Right cardiac atrium (tissue), 5 donors: ENCODE measurements around the gene BCL2L1. TPM values are rescaled to one million over a fixed set of nuclear protein-coding genes. Genes with fewer than 3 reads are reported as not detected.

Experiments
- ATAC-seq, 2 donors: fragments of 200-7000 bp; cut with Tn5 transposase; one replicate each; pipeline versions ENCODE4 v1.8.0 to v1.9.1; 2020; ENCODE audit warnings: moderate library complexity in 2 of 2, mild to moderate bottlenecking in 1 of 2
- DNase-seq, 3 donors: peaks; one replicate each; pipeline ENCODE4 v3.0.0-alpha.2; 2020
- H3K27ac ChIP-seq: one replicate; pipeline ENCODE4 v1.5.1; 2013; ENCODE audit warnings: mild to moderate bottlenecking, low read length, control low read depth, moderate library complexity
- H3K27me3 ChIP-seq: one replicate; pipeline ENCODE4 v1.6.1; 2013; ENCODE audit not compliant: control insufficient read depth, insufficient read depth
- H3K4me1 ChIP-seq: one replicate; pipeline ENCODE4 v1.6.1; 2013; ENCODE audit warnings: low read length; ENCODE audit not compliant: control insufficient read depth, insufficient read depth
- H3K4me3 ChIP-seq: one replicate; pipeline ENCODE4 v1.5.1; 2013; ENCODE audit warnings: low read length, control low read depth
- H3K9me3 ChIP-seq: one replicate; pipeline ENCODE4 v1.6.1; 2013; ENCODE audit warnings: low read length; ENCODE audit not compliant: control insufficient read depth
- WGBS: extraction: QIAGEN DNeasy Blood & Tissue Kit; methylation state at CpG from one replicate; pipeline ENCODE4 v1.1.7; 2013; 5-methylcytosine and 5-hydroxymethylcytosine counted together
- intact Hi-C, 4 donors: fragments of 100-400 bp; cut with DNase I; formaldehyde crosslinking; loops; one replicate each; pipeline versions ENCODE4 v1.11.0 to v1.14.0; 2022 to 2023
- polyA plus RNA-seq: library from polyadenylated mRNA; stranded (reverse); fragments of 200-250 nt; gene quantifications from one replicate; pipeline ENCODE4 v1.2.3, GENCODE V29; 2013
- total RNA-seq, 4 donors: library from RNA; stranded (reverse); fragmentation: NEBNext Ultra II Directional; extraction: Animal tissue kit (Norgen Biotek cat#: 25700); gene quantifications; one replicate each; pipeline ENCODE4 v1.2.1, GENCODE V29; 2021
- donor health status: healthy with polysubstance abuse.
- donor health status: DM: no; HTN: yes; CAD: no.
- donor health status: DM: no; HTN: no; CAD: no.
- donor health status: DM: no; HTN: yes; CAD: no; lungs with severe emphysema.
- donor health status: DM: yes; HTN: yes; CAD: no.

BCL2L1 gene
- total and polyA plus RNA-seq, 5 donors = 39.9 to 56.9 (median 46.0) TPM

DNA sequence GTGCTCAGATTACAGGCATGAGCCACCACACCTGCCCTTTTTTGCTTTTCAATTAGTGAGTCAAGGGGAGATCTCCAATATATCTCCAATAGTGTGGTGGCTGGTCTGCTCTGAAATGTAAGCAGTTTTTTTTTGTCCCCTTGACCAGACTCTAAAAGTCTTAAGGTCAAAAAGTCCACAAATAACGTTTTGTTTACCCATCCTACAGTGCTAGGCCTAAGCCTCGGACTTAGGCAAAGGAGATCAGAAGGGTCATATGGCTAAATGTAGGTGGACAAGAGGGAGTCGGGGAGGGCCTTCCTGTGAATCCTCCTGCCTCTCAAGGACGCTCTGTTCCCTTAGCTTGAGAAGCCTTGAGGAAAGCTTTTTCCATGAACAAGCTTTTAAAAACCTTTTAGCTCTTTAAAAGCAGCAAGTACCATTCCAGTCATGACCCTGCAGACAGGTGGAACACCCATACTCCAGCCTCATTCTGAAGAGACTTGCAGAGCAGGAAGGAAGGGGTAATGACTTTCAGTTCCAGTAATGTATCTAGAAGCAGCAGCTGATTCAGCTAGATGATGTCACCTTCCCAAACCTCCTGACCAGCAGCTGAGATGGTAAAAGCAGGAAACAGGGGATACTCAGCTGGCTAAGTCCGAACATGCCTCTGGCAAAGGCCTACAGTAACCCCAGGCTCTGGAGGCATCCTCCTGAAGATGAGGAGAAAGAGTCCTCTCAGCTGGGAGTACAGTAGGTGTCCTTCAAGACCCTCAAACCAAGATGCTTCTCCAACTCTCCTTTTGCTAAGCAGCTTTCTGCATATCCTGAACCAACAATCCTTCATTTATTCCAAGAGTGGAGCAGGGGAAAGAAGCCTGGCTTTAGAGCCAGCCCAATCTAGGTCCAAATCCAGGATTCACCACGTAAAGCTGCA, 23.6 kb downstream of the BCL2L1 start:
- Histone ChIP-seq H3K27ac (peak overlapping the region; percentile 89), H3K9me3 (no peaks in the 10 kb centered on the region), H3K27me3 (no peaks in the 10 kb centered on the region), H3K4me1 (peaks cover 28% of the 10 kb centered on the region), H3K4me3 (no peak overlapping the region)
- intact Hi-C loops = no loop called here
- peak; percentile 82 to 90 for ATAC-seq
- WGBS = 45% methylated on average over 6 of the region's 6 CpGs
- peak in 1 of 3 donors; percentile 23 for DNase-seq

DNA sequence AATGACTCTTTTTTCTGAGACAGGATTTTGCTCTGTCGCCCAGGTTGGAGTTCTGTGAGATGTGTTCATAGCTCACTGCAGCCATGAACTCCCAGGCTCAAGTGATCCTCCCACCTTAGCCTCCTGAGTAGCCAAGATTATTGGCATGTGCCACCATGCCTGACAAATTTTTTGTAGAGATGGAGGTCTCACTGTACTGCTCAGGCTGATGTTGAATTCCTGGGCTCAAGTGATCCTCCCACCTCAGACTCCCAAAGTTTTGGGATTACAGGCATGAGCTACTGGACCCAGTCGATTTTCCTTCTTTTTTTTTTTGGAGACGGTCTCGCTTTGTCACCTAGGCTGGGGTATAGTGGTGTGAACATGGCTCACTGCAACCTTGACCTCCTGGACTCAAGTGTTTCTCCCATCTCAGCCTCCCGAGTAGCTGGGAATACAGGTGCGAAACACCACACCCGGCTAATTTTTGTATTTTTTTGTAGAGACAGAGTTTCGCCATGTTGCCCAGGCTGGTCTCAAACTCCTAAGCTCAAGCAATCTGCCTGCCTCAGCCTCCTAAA, 24.3 kb downstream of the BCL2L1 start:
- 94% methylated on average over 8 of the region's 8 CpGs for WGBS
- Histone ChIP-seq H3K27ac (peak overlapping the region; percentile 89), H3K27me3 (no peaks in the 10 kb centered on the region), H3K4me3 (no peak overlapping the region), H3K4me1 (peaks cover 31% of the 10 kb centered on the region), H3K9me3 (no peaks in the 10 kb centered on the region)
- DNase-seq (no peak), ATAC-seq (no peak)
- intact Hi-C loops = no loop called here

DNA sequence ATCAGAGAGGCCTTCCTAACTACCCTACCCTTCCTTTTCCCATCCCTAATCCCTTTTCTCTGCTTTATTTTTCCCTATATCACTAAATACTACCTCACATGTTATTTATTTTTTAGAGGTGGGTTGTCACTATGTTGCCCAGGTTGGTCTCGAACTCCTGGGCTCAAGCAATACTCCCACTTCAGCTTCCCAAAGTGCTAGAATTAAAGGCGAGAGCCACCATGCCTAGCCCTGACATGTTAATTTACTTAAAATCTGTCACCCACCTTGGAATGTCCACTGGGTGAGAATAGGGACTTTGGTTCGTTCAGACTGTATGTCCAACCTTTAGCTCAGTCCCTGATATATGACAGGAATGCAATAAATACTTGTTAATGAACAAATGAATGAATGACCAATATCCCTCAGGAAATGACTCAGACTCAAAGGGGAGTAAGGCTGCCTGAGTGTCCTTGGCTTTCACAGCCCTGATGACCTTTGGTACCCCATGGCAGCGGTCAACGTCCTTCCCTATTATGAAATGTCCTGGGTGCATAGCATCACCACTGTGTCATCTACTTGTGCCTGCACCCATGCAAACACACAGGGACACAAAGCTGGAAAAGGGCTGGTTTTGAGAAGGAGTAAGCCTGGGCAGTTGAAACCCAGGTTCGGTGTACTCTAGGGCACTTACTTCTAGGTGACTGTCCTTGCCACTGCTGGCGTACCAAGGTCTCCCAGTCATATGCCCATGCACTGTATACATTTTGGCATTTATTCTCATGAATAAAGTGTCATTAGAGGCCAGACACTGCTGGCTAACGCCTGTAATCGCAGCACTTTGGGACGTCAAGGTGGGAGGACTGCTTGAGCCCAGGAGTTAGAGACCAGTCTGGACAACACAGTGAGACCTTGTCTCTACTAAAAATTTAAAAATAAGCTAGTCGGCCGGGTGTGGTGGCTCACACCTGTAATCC, 26.5 kb downstream of the BCL2L1 start:
- H3K9me3 ChIP-seq = no peaks in the 10 kb centered on the region
- DNase-seq (peak in 1 of 3 donors; percentile 55), ATAC-seq (peak; percentile 36 to 70)
- H3K4me3 ChIP-seq = no peak overlapping the region
- 87% methylated on average over 12 of the region's 12 CpGs for WGBS
- intact Hi-C loops = no loop called here
- peaks cover 33% of the 10 kb centered on the region for H3K4me1 ChIP-seq
- H3K27ac ChIP-seq = peak overlapping the region; percentile 39
- no peaks in the 10 kb centered on the region for H3K27me3 ChIP-seq

DNA sequence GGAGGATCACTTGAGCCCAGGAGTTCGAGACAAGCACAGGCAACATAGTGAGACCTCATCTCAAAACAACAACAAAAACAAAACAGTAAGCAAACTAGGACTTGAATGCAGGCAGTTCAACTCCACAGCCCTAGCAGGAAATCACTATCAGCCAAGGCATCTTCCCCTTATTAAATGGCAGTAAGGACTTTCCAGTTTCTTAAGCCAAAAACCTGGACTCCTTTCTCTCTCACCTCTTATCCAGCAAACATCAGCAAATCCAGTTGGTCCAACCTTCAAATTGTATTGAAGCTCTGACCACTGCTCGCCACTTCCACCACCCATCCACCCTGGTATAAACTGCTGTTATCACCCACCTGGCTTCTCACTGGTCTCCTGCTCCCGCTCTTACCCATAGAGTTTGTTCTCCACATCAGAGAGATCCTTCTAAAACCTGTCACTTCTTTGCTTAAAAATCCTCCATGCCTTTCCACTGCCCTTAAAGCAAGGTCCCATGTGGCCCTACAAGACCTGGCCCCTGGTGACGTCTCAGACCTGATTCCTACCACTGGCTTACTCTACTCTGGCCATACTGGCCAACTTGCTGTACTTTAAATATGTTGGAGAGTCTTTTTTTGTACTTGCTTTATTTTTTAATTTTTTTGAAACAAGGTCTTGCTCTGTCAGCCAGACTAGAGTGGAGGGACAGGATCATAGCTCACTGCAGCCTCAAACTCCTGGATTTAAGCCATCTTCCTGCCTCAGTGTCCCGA, 27.6 kb downstream of the BCL2L1 start:
- WGBS = 88% methylated on average over 5 of the region's 5 CpGs
- ATAC-seq (no peak), DNase-seq (no peak)
- Histone ChIP-seq H3K27ac (no peak overlapping the region), H3K4me1 (peaks cover 26% of the 10 kb centered on the region), H3K4me3 (no peak overlapping the region), H3K27me3 (no peaks in the 10 kb centered on the region), H3K9me3 (no peaks in the 10 kb centered on the region)
- intact Hi-C loops = no loop called here

DNA sequence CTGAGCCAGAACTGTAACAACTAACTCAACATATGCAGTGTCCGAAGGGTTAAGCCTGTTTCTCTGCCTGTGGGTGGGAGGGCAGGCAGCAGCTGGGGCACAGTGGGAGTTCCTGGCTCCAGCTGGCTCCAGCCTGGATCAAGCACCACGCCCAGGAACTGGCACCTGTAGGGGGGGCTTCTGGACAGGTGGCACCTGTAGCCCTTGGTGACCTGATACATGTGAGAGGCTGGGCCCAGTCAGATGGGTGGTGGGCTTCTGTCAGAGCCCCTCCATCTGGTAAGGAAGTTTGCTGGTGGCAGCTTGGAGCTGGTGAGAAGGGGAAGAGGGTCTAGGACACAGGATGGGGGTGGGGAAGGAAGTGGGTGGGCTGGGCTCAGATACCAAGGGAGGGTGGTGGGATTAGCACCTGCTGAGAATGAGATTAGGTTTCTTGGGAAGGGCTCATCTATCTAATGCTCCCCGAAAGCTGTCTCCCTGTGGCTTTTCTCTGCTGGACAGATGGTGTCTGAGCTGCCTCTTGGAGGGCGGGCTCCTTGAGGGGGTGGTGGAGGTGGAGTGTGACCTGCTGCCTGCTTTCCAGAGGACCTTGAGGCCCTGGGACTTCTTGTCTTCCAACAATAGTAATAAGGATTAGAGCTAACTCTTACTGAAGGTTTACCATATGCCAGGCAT, 28.5 kb downstream of the BCL2L1 start:
- Histone ChIP-seq H3K4me3 (no peak overlapping the region), H3K27me3 (no peaks in the 10 kb centered on the region), H3K4me1 (peaks cover 21% of the 10 kb centered on the region), H3K9me3 (no peaks in the 10 kb centered on the region), H3K27ac (no peak overlapping the region)
- no peak for ATAC-seq
- DNase-seq = no peak
- 76% methylated on average over 4 of the region's 4 CpGs for WGBS
- intact Hi-C loops = no loop called here

DNA sequence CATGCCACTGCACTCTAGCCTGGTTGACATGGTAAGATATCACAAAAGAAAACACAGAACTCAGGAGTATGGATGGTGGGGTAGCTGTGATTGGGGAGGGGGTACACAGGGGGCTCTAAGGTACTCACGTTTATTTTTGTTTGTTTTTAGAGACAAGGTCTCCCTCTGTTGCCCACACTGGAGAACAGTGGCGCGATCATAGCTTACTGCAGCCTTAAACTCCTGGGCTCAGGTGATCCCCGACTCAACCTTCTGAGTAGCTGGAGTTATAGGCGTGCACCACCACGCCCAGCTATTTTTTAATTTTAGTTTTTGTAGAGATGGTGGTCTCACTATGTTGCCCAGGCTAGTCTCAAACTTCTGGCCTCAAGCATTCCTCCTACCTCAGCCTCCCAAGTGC, 29.3 kb downstream of the BCL2L1 start:
- H3K9me3 ChIP-seq = no peaks in the 10 kb centered on the region
- no peak overlapping the region for H3K27ac ChIP-seq
- intact Hi-C loops = no loop called here
- no peak for DNase-seq
- no peak overlapping the region for H3K4me3 ChIP-seq
- WGBS = 90% methylated on average over 6 of the region's 6 CpGs
- H3K27me3 ChIP-seq = no peaks in the 10 kb centered on the region
- H3K4me1 ChIP-seq = peaks cover 14% of the 10 kb centered on the region
- ATAC-seq = no peak

DNA sequence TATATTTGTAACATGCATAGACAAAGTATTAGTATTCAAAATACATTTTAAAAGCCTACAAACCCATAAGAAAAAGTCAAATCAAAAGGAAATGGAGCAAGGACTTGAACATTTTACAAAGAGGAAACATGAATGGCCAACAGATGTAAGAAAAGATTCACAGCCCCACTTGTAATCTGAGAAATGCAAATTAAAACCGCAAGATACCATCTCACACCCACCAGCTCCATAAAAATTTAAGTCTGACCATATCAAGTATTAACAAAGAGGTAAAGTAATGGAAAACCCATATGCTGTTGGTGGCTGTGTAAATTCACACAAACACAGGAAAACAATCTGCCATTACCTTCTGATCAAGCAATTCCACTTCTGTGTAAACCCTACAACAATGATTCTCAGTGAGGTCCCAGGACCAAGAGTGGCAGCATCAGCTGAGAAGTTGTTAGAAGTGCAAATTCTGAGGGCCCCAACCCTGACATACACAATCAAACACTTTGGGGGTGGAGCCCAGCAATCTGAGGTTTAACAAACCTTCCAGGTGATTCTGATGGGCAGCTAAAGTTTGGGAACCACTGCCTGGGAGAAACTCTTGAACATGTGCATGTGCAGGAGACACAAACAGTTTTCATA, 30.9 kb downstream of the BCL2L1 start:
- H3K4me3 ChIP-seq = no peak overlapping the region
- DNase-seq (no peak), ATAC-seq (no peak)
- intact Hi-C loops = no loop called here
- H3K4me1 ChIP-seq = peaks cover 13% of the 10 kb centered on the region
- H3K9me3 ChIP-seq = no peaks in the 10 kb centered on the region
- H3K27ac ChIP-seq = no peak overlapping the region
- H3K27me3 ChIP-seq = no peaks in the 10 kb centered on the region
- 45% methylated on average over 1 of the region's 1 CpG for WGBS

DNA sequence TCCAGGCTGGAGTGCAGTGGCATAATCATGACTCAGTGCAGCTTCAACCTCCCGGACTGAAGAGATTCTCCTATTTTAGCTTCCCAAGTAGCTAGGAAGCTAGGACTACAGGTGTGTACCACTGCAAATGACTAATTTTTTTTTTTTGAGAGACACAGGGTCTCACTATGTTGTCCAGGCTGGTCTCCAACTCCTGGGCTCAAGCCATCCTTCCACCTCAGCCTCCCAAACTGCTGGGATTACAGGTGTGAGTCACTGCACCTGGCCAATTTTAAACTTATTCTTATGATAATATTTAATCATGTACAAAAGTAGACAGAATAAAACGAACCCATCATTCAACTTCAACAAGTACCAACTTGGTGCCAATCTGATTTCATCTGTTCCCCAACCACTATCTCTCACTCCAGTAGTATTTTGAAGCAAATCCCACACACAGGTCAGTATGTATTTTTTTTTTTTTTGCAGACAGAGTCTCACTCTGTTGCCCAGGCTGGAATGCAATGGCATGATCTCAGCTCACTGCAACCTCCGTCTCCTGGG, 32.5 kb downstream of the BCL2L1 start:
- 87% methylated on average over 3 of the region's 3 CpGs for WGBS
- no peak overlapping the region for H3K27ac ChIP-seq

DNA sequence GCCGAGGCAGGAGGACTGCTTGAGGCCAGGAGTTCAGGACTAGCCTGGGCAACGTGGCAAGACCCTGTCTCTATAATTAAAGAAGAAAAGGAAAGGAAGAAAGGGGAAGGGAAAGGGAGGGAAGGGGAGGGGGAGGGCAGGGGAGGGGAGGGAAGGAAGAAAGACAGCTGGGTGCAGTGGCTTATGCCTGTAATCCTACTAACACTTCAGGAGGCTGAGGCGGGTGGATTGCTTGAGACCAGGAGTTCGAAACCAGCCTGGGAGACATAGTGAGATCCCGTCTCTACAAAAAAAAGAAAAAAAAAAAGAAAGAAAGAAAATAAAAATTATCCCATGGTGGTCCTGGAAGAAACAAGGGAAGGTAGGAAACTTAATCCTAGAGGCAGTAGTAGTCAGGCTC, 33.5 kb downstream of the BCL2L1 start:
- Histone ChIP-seq H3K27me3 (no peaks in the 10 kb centered on the region), H3K4me3 (no peak overlapping the region), H3K4me1 (peaks cover 7% of the 10 kb centered on the region), H3K27ac (no peak overlapping the region), H3K9me3 (no peaks in the 10 kb centered on the region)
- intact Hi-C loops = no loop called here
- 89% methylated on average over 5 of the region's 5 CpGs for WGBS
- DNase-seq (no peak), ATAC-seq (no peak)

More for the DNA sequence above, 32.5 kb downstream of the BCL2L1 start:
- Histone ChIP-seq H3K9me3 (no peaks in the 10 kb centered on the region), H3K4me3 (no peak overlapping the region), H3K4me1 (peaks cover 8% of the 10 kb centered on the region), H3K27me3 (no peaks in the 10 kb centered on the region)
- intact Hi-C loops = no loop called here
- DNase-seq (no peak), ATAC-seq (no peak)
